WI38 (cell line): ENCODE results near the gene CDKL5.

Source experiments
- H3K4me3 ChIP-seq: 2 replicates; pipeline ENCODE4 v1.5.1; 2011; ENCODE audit warnings: low read depth, mild to moderate bottlenecking, control low read depth, low read length
- TF ChIP-seq, protein P1 (sequence below): IDR thresholded peaks from 2 replicates; pipeline ENCODE4 v1.5.1; 2012; ENCODE audit warnings: low read depth, mild to moderate bottlenecking, control low read depth, low read length

CDKL5 gene

DNA sequence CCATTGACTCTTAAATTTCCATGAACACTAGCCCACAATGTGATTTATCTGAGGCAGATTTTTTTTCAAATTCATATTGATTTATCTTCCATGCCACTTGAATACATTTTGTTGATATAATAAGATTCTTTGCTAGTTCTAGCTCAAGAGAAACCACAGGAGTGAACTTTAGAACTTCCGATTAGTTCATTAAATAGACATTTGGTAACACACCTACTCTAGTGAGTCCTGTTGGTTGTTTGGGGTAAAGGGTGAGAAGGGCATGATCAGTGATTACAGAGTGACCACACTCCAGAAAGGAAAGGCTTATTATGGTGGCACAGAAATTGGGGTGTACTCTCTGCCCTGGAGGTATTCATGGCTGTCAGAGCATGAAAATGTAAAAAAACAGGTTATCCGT is 120.4 kb downstream of the CDKL5 start:
- TF ChIP-seq, protein P1, sequence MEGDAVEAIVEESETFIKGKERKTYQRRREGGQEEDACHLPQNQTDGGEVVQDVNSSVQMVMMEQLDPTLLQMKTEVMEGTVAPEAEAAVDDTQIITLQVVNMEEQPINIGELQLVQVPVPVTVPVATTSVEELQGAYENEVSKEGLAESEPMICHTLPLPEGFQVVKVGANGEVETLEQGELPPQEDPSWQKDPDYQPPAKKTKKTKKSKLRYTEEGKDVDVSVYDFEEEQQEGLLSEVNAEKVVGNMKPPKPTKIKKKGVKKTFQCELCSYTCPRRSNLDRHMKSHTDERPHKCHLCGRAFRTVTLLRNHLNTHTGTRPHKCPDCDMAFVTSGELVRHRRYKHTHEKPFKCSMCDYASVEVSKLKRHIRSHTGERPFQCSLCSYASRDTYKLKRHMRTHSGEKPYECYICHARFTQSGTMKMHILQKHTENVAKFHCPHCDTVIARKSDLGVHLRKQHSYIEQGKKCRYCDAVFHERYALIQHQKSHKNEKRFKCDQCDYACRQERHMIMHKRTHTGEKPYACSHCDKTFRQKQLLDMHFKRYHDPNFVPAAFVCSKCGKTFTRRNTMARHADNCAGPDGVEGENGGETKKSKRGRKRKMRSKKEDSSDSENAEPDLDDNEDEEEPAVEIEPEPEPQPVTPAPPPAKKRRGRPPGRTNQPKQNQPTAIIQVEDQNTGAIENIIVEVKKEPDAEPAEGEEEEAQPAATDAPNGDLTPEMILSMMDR = no peak
- H3K4me3 ChIP-seq = no peak overlapping the region

DNA sequence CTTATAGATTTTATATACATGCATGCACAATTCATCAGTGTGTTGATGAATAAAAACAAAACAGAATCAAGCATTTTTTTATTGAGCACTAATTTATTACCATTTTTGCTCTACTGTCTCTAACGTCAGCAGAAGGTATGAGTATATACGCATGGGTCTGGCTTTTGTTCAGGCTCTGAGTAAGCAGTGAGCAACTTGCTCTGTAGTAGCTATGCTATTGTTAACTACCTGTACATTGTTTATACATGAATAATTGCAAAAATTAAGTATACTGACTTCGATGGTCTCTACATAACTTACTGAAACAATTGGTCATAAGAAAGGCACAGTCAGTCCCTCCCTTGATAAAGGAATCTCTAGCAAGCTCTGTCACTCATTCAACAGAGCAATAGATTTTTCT is 123.6 kb downstream of the CDKL5 start:
- TF ChIP-seq, protein P1 = no peak
- H3K4me3 ChIP-seq = no peak overlapping the region

DNA sequence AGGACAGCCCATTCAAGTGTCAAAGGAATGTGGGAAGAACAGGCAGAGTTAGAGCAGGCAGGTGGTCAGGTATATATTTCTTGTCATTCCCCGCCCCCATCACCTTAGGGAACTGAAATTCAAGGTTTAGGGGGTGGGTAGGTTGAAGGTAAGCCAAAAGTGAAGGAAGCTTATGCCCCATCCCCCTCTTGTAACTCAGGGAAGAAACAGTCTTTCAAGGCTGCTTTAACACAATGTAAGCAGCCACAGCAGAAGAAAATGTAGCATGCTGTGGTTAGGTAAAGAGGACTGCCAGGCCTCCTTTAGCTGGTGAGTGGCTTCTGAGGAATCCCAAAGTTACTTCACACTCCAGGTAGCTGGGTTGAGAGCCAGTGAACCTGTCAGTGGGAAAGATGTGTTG is 124.2 kb downstream of the CDKL5 start:
- TF ChIP-seq, protein P1 = no peak
- H3K4me3 ChIP-seq = no peak overlapping the region

DNA sequence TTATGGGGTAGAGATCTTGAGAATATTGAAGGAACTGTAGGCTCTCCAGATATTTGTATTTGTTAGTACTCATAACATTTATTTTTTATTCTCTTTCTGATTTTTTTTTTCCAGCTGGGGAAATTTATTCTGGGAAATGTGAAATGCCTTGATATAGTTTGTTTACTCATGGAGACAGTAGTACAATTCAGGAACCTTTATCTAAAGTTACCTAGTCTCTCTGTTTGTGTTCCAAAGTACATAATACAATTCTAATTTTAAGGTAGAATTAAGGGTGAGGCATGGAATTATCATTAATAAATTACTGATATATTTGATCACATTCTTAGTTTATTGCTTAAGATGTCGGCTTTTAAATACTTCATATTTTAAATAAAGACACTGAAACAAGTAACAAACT is 132.5 kb downstream of the CDKL5 start:
- no peak overlapping the region for H3K4me3 ChIP-seq
- TF ChIP-seq, protein P1 = no peak

DNA sequence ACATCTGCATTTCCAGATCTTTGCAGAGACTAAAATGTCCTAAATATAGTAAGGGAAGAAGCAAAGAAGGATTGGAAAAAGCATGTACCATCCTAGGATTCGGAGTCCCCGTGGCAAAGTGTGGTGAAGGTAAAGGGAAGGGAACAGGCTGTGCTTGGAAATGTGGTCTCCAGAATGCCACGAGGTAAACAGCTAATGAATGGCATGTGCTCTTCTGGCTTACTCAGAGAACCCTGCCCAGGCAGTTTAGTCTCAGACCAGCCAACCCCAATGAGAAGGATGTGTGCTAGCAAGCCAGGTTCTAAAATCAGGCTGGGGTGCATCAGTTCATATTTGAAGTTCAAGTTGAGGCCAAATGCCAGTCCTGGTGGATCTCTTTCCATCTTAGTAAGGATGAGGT is 133.4 kb downstream of the CDKL5 start:
- TF ChIP-seq, protein P1 = no peak
- H3K4me3 ChIP-seq = no peak overlapping the region

DNA sequence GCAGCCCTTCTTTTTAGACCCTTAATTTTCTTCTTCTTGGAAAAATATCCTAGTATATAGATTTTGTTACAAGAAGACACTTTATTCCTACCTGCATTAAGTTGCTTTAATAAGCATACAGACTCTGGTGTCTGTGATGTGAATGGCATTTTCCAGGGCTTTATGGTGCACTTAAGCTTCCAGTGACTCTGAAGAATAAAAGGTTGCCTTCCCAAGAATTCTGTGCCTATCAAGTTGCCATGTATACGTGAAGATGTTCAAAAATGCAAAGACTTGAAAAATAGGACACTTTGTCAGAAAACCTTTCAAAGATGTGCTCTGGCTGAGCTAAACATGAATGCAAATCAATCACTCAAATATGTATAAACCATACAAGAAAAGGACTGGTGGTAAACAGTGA is 135.6 kb downstream of the CDKL5 start:
- TF ChIP-seq, protein P1 = no peak
- no peak overlapping the region for H3K4me3 ChIP-seq

DNA sequence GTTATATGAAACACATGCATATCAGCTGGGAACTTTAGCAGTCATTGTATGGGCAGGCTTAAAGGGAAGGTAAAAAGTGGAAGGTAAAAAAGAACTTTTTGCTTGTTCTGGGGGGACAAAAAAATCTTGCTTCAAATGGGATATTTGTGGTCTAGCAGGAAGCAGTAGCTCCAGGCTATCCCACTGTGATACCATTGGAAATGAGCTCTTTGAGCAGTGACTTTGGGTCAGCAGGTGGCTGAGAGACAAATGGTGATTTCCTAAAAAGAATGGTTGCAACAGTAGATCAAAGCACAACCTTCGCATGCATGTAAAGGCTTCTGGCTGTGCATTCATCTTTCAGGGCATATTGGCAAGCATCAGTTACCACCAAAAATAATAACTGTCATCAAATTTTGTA is 140.3 kb downstream of the CDKL5 start:
- H3K4me3 ChIP-seq = no peak overlapping the region
- TF ChIP-seq, protein P1 = no peak
